ENCODE data around the gene PRR16.

Gene PRR16

DNA sequence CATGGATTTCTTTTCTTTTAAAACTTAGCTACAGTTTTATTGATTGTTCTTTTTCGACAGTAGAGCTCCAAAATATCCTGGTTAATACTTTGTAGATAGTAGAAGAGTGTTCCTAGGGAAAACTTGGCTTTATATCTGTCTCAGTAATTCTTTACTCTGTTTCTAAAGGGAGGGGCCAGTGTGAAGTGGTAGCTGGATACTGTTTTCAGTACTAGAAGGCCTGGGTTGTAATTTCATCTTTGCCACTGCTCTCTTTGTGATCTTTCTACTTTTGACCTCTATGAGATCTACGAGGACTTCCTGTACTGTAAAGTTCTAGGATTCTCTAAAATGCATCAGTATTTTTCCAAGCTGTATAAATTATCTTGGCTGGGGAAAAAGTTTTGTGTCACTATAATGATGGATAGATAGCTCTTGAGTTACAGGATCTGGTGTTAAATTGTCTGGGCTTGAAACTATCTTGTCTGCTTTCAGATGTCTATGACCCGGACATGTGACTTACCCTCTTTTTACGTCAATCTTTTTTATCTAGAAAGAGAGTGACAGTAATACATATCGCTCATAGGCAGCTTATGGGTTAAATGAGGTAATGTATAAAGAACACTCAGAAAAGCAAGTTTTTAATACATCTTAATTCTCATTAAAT, 53.6 kb downstream of the PRR16 start:
- DNase-seq, result no peak

DNA sequence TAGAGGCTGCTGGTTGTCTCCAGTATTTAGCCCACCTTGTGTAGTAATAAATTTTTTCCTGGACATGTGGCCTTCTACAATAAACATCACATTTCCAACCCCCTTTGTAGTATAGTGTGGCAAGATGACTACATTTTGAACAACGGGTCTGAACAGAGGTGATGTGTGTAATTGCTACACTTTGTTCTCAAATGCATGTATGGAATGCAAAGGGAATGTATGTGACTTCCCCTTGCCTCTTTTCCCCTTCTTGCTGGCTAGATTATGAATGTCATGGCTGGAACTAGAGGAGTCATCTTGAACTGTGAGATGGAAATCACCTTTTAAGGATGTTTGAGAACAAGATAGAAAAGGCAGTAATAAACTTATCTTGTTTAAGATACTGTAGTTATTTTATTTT, 54.5 kb downstream of the PRR16 start:
- DNase-seq, result no peak

DNA sequence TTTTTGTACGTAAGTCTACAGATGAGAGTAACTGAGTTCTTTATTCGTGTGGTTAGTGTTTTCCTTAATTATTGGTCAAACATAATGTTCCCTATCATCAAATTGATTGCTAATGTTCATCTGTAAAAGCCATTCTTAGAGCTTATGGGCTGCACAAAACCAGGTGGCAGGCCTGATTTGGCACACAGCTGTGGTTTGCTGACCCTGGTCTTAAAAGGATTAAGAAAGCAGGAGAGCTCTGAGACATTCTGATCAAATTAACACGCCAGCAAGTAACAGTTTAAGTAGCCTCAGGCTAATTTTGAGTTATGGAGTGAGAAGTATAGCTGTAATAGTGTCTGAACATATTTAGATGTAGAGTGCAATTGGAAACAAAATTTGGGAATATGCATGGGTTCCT, 63.2 kb downstream of the PRR16 start:
- DNase-seq, result no peak

DNA sequence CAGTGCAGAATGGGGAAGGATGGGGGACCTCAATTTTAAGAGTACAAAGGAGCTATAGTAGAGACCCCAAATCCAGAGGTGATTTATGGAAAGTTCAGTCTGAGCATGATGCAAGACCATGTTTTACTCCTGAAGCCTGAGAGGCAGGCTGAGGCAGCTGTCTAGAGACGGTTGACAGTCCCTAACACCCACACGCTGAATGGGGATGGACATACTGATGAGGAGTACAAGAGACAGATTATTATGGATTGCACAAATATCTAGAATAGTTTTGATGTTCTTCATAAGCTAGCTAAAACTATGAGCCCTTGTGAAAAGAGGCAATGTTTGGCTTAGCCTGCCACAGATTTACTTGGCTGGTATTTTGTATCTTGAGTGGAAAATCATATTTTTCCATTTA, 64.5 kb downstream of the PRR16 start:
- DNase-seq, result no peak

DNA sequence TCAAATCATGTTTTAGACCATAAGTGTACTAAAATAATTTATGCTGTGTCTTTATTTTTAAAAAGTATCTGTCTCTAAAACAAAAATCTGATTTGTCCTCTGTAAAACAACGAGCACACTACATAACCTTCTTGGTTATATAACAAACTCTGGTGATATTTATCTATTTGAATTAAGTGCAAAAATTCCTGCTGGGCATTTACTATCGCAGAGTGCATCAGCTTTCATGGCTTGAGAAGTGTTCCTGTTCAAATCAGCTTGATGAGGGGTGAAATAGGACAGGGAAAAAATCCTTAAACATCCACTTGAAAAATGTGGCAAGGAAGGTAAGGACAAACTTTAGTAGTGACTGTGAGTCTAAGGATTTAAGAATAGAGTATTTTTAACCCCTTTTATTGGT, 65.3 kb downstream of the PRR16 start:
- no peak for DNase-seq

DNA sequence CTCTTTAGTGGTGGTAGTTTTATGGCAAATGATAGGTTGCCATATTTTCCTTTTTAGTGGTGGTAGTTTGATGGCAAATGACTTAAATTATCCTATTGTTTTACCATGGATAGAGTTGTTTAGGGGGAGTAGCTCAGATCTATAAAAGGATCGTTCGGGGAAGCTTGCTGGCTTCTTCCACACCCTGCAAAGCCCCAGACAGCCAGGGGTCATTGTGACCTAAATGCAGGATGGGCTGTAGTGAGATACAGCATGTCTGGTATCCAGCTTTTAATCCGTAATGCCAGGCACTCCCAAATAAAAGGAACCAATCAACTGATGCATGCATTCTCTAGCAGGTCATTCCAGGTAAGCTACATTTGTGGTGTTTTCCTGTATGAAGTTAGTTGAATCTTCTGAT, 67.1 kb downstream of the PRR16 start:
- no peak for DNase-seq

DNA sequence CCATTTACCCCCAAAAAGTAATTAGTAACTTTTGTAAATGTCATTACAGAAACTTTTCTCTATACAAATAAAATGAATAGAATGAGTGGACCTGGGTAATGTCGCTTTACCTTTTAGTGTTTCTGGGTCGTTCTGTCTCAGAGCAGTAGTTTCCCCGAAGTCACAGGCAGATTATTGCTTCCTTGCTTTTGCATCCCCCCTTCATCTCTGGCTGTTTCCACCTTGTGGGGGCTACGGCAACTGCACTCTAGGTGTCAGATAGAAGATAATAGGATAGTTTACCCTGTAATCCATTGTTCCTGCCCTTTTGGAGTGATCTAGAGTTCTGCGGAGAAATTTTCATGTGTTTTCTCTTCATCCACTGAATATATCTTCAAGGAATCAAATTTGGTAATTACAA, 68.7 kb downstream of the PRR16 start:
- DNase-seq, result no peak

DNA sequence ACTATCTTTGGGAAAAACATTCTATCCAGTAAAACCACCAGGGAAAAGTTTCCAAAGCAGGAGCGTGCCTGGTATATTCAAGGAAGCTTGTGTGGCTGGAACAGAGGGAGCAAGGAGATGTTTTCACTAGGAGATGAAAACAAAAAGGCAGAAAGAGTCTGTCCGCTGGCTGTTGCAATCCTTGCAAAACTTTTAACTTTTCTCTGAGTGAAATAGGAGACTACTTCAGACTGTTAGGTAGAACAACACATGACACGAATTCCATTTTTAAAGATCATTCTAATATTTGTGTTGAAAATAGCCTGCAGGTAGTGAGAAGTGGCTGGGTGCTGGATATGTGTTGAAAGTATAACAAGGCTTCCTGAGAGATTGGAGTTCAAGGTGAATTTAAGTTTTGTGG, 69.5 kb downstream of the PRR16 start:
- no peak for DNase-seq

DNA sequence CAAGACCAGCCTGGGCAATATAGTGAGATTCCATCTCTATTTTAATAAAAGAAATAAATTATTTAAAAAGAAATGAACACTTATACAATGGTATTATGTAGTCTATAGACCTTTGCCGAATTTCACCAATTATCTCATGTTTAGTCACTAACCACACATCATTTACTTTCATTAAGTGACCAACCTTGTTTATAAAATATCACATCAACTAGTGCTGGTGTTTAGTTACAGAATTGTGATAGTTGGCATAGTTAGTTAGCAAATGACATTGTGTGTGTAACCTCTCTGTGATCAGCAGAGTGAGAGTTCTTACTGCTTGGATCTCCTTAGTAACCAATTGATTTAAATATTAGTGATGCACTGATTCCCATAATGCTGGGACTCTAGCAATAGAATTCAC, 71.8 kb downstream of the PRR16 start:
- no peak for DNase-seq

DNA sequence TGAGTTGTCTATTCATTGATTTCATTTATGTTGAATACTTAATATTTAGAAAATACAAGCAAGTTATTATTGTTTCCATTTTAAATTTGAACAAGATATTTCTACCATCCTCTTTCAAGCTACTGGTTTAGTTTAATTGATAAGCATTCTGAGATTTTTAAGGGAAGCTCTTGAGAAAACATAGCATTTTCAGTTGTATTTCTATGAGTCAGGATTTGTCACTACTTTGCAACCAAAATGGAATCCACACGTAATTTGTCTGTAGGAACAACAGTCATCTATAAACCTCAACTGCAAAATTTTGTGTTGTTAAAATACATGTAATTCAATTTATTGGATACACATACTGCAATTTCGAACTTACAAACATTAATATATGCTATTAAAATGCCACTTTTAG, 74.0 kb downstream of the PRR16 start:
- DNase-seq, result no peak

DNA sequence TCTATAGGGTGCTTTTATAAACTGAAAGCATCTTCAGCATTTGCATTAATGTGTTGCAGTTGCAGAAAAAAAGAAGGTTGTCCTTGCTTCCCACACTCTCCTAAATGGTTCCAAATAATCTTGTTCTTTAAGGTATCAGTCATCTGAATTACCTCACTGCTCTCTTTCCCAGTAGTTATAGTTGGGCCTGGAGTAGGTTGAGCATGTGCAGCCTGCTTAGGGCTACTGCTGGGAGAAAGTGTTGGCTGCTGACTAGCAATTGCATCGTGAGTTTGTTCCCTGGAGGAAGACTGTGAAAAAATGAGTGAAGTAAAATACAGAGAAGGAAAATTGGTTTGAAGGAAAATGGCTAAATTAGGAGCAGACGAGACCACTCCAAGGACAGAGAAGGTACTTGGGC, 74.5 kb downstream of the PRR16 start:
- no peak for DNase-seq

DNA sequence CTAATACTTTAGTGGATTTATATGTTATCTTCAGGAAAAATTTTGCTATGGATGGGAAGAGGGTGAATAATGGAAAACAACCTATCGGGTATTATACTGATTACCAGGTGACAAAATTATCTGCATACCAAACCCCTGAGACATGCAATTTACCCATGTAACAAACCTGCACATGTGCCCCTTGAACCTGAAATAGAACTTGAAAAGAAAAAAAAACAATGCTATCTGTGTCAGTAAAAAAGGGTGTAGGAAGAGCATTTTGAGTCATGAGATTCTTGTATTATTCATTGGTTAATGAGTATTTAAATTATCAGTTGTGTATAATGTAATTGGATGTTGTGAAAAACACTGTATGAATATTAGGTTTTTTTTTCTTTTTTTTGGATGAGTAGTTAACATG, 75.4 kb downstream of the PRR16 start:
- DNase-seq, result no peak

DNA sequence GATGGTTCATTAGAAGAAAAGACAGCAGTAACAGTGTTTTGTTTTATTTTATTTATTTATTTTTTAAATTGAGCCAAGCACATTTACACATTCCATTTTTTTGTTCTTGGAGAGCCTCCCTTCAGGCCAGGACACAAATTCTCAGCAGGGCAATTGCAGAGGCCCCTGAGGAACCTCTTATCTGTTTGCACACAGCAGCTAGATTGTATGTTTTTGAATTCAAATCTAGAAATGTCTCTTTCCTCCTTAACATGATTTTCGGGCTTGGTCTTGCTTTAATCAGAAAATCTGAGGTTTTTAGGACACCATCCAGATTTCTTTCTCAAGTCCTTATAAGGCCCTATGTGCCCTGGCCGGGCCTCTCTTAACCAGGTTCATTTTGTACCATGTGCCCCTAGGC, 76.0 kb downstream of the PRR16 start:
- no peak for DNase-seq

DNA sequence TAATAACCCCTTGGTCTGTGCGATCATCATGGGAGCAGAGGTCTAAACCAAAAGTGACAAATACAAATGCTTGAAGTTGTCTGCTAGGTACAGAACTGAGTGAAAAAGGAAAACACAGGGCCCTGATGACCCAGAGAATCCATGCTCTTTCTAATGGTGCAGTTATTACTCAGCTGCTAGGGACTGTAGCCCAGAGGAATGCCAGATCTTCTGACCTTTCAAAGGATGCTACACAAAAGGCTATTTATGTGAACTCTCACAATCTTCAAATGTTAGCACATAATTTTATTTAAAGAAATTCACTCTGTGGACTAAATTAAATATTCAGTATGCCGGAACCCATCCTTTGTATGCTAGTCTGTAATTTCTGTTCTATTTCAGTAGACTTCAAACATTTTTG, 79.9 kb downstream of the PRR16 start:
- DNase-seq, result no peak

DNA sequence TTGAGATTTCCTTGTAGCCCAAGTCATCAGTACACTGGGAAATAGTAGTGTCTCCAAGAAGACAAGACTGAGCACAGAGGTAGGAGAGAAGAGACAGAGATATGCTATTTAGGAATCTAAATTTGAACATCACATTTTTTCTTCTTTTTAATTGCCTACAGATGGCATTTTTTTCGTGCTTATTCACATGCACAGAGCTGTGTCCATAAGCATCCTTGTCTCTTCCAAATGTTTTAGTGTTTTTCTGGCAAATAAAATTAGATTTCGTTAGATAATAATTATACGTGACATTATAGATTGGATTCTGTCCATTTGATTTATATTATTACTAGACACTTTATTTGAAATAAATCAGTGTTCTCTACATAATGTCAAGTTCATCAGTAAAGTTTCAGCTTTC, 80.9 kb downstream of the PRR16 start:
- DNase-seq, result no peak

DNA sequence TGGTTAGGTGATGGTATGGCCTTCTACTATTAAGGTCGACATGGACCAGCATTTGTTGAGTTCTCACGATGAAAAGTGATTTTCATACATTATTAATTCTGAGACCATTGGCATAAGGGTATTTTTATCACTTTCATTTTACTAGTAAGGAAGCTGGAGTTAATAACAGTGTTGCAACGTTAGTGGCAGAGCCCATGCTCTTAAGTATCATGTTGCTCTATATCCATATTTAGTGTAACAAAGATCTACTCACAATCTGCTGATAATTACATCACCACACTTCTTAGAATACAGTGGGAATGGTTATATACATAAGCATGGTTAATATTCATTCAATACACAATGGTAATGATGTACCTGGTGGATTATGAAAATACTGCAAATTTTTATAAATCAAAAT, 81.9 kb downstream of the PRR16 start:
- no peak for DNase-seq

DNA sequence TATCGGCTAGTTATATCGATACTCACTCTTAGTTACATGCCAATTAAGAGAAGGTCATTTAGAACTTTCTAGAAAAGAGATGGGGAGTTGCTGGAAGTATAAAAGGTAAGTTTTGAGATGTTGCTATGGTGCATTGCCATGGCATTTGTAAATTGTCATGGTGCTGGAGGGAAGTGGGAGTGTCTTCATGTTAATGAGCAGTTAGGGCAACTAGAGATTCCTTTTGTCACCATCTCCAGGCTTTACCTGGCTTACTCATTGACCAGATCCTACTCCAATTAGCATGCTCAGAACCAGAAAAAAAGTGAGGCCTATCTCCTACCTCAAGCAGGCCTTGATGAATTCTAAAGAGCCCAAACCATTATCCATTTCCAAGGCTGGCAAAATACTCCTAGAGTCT, 82.8 kb downstream of the PRR16 start:
- no peak for DNase-seq

DNA sequence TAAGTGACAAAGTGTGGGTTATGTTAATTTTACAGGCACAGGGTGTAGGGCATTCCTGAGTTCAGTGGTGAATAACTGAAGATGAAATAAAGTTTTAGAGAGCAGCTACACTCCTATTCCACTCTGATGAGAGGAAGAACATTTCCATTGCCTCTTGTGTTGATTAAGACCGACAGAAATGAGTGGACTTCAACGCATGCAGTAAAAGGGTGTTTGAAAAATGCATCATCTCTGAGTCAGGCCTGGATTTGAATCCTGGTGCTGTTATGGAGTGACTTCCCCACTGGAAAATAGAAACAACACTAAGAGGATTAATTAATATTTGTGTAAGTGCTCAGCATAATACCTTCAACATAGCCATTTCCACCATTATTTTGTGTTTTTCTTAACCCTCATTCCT, 86.3 kb downstream of the PRR16 start:
- DNase-seq, result no peak

DNA sequence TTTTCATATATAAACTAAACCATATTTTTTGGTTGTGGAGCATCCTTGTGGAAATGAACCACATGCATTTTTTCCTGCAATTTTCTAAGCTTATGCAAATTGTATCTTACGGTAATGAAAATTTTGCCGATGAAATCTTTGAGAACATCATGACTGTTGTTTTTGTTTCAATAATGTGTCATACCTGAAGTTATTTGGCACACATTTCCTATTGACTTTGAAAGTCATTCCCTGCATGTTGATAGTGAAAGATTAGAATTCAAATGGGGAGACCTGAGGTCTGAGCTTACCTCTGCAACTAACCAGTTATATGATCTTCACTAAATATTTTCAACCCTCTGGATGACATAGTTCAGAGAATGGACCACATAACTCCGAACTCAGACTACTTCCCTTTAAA, 88.5 kb downstream of the PRR16 start:
- DNase-seq, result no peak

DNA sequence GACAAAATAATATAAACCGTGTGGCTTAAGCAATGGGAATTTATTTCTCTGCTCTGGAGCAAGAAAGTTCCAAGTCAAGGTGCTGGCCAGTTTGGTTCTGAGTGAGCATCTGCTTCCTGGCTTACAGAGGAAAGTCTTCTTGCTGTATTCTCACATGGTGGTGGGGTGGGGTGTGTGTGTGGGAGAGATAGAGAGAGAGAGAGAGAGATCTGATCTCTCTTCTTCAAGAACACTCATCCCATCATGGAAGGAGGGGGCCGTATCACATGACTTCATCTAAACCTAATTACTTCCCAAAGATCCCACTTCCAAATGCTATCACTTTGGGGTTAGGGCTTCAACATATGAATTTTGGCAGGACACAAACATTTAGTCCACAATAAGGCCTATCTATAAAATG, 91.2 kb downstream of the PRR16 start:
- DNase-seq, result no peak

DNA sequence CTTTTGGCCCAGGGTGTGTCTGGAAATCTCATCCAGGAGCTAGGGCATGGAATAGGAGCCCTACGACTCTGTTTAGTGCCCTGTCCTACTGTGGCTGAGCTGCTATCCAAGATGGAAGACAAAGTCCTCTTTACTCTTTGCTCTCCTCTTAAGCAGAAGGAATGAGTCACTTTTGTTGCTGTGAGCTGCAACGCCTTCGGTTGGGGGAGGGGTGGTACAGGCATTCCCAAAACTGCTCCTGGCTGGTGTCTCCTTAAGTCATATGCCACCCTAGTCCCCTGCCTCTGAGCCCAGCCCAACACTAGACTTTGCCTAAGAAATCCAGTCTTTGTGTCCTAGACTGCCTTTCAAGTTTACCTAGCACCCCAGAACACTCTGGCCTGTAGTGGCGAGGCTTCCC, 99.9 kb downstream of the PRR16 start:
- DNase-seq, result no peak

DNA sequence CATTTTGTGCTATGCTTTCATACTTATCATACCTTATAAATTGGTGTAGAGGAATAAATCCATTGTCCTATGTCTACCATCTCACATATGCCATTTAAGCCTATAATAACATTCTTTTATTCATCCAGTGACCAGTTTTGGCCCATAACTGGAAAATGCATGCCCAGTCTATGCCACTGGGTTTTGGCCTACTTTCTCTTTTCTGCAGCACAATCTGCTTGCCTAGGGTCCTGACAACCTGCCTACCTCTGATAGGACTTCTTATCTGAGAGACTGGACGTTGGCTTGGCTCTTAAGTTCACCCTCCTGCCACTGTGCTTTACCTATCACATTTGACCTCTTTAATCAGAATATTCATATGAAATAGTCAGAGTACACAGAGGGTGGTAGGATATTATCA, 103.0 kb downstream of the PRR16 start:
- no peak for DNase-seq

DNA sequence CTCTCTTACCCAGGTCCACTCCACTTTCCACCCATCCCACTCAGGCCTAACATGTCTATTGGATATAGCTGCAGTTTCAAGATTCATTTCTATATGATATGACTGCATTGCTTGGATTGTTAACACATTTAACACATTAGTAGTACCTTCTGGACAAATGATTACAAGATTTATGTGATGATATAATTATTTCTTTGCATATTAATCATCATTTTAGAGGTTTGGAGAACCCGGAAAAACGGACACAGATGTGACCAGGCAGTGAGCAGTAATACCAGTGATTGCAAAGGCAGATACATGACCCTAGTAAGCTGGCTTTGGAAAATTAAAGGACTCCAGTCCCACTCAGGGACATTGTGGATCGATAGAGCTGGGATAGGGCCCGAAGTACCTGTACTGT, 103.8 kb downstream of the PRR16 start:
- no peak for DNase-seq

DNA sequence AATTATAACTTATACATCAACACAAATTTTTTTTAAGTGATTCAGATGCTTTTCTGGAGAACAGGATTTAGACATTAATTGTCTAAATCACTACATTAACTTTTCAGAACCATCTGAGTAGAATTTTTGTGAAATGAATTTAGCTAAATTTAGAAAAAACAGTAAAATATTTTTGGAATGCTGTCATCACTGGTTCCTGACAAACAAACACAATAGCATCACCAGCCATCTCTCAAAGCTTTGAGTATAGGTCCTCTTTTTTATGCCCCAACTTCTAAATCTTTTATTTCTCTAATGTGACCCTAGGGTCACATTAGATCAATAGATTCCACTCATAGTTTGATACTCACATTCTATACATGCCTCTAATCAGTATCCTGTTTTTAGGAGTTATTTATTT, 104.6 kb downstream of the PRR16 start:
- DNase-seq, result no peak

DNA sequence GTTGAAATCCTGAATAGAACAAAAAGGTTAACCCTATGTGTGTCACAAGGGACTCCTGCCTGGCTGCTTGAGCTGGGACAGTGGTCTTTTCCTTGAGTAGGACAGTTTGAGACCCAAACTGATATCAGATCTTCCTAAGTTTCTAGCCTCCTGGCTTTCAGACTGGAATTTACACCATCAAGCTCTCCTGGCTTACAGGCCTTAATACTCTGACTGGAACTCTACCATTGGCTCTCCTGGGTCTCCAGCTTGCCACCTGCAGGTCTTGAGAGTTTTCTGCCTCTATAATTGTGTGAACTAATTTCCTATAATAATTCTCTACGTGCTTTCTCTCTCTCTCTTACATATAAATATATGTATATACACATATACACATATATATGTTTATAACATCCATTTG, 112.5 kb downstream of the PRR16 start:
- no peak for DNase-seq

DNA sequence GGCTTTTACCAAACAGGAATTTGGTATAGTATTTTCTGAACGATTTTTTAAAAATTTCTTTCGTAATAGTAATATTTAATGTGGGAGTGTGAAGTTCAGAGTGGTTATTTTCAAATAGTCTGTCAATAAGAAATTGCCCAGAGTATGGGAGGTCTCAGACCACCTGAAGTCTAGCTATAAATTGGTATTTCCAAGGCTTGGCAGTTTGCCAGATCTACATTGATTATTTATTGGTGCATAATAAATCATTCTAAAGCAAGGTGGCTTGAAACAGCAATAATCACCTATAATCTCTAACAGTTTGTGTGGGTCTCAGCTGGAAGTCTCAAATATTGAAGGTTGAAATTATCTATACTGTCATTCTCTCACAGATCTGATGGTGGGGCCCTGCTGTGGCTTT, 118.5 kb downstream of the PRR16 start:
- no peak for DNase-seq
